Glomerular visceral epithelial cell (primary cell): ENCODE results near the gene TTC39C.
"Not testable (repeated sequence)": the region's sequence is repeated elsewhere in the genome, so short reads cannot be mapped to it uniquely, and the experiment has no call there.

ENCODE experiments used
- DNase-seq: peaks from one replicate; pipeline ENCODE4 v3.0.0-alpha.2; 2016; ENCODE audit errors: extremely low spot score

TTC39C gene

DNA sequence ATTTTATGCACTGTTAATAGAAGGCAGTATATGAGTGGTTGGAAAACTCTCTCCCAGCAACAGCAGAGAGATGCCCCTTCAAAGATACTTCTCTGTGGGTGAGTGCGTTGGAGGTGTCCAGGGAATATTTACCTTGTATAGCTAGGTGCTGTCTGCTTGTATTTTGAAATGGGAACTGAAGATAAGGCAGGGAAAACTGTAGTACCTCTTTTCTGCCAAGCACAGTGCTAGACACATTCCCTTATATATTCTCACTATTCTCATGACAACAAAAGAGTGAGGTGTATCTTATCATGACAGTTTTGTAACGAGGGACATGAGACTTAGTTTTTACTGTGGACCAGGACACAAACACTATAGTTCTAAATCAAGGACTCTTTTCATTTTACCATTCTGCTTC is 2.1 kb downstream of the TTC39C start:
- DNase-seq = peak; percentile 27

DNA sequence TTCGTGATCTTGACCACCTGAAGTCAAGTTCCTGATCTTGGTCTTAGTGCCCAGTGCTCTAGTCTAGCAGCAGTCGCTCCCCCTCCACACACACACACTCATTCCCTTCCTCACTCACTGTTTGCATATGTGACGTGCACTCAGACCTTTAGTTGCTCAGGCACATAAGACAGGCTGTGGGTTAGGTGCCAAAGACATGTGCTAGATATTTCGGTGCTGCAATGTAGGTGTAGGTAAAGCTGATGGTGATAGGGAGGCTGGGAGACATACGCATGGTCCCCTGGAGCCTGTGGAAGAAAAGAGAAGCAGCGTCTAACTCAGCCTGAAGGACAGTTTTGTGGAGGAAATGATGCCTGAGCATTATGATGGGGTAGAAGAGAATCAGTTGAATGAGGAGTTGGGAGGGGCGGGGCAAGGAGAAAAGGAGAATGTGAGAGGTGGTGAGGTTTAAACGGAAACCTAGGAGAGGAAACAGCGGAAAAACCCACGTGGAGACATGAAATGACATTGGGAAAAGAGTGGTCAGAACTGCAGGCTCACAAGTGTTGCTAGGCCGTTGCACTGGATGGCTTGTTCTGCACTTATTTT is 3.8 kb downstream of the TTC39C start:
- no peak for DNase-seq

DNA sequence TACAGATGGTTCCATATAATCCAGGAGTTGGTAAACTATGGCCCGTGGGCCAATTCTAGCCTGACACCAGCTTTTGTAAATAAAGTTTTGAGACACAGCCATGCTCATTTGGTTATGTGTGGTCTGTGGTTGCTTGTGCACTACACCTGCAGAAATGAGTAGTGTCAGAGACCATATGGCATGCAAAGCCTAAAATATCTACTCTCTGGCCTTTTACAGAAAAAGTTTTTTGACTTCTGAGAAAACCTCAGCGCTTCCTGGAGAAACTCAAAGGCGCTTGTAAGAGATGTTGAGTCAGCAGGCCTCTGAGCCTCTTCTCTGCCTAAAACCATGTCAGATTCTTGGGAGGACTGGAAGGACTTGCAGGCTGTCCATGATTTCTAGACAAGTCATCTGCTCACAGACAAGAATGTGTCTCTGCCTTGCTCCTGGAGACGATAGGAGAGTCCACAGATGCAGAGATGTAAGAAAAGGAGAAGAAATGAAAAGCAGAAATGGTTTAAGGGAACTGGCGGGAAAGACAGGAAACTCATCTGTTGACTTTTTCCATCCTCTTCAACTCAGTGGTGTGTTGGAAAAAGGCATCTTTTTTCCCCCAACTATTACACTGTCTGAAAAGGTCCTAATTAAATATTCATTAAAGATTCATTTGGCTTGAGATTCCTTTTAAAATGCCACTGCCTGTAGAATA is 5.2 kb downstream of the TTC39C start:
- no peak for DNase-seq

DNA sequence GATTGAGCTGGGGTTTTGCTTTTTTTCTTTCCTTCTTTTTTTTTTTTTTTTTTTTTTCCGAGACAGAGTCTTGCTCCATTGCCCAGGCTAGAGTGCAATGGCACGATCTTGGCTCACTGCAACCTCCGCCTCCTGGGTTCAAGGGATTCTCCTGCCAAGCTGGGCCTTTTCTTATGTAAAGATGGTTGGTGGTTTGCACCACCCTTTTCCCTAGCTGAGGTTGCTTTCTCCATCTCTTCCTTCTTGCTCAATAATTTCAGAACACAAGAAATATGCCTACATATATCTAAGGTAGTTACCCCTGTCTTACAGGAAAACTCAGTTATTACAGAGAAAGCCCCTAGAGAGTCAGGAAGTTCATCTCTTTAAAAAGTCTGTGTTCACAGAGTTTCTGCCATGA is 7.0 kb downstream of the TTC39C start:
- DNase-seq = no peak

DNA sequence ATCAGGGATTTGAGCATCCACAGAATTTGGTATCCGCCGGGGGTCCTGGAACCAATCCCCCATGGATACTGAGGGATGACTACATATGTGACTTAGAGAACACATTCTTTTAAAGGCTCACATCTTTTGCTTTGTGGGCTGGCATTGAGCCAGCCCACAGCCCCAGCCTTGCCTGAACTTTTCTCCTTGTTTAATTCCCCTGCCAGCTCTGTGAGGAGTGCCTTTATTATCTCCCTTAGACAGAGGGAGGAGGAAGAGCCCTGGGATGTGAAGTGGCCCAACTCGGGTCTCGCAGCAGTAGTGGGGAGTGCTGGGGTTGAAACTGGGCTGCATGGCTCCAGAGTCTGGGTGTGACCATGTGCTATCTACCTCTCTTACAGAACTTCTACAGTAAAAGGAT is 7.6 kb downstream of the TTC39C start:
- DNase-seq = peak; percentile 72

DNA sequence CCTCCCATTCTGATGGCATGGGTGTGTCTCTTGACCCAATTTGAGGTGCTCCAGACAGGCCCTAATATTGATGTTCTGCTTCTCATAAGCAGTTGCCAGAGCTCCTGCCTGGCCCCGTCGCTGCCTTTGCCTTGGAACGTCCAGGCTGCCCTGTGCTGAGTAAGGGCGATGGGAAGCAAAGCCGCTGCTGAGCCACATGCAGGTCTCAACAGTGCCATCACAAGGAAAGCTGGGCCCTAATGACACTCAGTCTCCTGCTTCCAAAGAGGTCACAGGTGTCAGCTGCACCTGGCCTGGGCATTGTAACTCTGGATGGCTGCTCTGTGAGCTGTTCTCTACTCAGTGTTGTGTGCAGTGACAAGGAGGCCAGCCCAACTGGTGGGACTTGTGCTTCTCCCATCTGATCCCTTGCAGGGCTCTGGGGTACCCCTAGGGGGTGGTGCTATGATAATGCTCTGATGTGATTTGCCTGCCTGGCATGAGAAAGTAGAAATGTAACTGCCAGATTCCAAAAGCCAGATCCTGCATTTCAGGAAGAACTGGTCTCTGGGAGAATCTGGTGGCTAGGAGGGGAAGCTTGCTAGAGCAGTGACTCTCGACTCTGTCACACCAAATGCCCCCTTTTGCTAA is 8.7 kb downstream of the TTC39C start:
- no peak for DNase-seq

DNA sequence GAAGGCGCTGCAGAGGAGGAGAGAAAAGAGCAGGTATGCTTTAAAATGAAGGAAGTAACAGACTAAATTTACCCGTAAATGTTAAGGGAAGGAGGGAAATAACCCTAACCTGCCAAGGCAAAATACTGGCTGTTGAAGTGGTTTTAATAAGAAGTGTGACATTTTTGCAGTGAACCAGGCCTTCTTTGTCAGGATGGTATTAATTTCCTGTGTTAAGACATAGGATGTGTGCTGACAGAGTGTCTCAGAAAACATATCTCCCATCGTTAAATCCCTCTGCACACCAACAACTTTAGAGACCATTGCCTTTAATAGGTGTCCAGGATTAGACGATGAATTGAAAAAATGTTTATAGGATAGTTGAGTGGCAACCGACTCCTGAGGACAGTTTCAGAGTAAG is 9.9 kb downstream of the TTC39C start:
- DNase-seq = no peak

DNA sequence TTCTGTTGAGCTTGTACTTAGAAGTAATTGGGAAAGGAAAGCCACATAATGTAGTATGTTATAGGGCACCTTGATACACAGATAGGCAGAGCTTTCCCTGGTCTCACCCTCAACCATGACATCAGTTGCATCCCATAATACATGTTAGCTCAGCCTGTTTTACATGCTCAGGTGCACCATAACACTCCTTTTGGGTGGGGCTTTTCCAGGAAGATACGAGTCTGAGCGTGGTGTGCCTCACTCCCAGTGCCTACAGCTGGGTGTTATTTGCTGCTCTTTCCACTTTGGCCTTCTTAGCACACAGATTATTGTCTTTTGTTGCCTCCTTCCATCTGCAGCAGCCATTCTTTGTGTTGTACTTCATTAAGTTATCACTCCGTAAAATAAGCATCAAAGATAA is 11.9 kb downstream of the TTC39C start:
- DNase-seq = no peak

DNA sequence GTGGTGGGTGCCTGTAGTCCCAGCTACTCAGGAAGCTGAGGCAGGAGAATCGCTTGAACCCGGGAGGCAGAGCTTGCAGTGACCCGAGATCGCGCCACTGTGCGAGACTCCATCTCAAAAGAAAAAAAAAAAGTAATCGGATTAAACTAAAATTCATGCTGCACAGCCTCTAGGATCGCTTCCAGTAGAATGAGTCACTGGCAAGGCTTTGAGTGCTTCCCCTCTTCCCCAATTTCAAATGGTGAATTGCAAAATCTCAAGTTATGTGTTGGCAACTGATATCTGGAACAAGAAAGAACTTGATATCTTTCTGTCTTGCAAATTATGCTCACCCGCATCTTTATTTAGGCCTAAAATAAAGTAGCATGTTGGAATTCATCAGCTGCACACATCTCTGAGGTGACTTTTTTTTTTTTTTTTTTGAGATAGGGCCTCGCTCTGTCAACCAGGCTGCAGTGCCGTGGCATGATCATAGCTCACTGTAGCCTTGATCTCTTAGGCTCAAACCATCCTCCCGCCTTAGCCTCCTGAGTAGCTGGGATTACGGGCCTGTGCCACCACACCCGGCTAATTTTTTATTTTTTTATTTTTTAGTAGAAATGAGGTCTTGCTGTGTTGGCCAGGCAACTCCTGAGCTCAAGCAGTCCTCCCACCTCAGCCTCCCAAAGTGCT is 12.7 kb downstream of the TTC39C start:
- DNase-seq = no peak

DNA sequence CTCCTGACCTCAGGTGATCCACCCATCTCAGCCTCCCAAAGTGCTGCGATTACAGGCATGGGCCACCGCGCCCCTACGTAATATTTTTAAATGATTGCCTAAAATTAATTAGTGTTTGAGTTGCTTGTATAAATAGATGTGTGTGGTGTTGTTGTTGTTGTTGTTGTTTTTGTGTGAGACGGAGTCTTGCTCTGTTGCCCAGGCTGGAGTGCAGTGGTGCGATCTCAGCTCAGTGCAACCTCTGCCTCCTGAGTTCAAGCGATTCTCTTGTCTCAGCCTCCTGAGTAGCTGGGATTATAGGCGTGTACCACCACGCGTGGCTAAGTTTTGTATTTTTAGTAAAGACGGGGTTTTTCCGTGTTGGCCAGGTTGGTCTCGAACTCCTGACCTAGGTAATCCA is 14.4 kb downstream of the TTC39C start:
- not testable (repeated sequence) for DNase-seq

DNA sequence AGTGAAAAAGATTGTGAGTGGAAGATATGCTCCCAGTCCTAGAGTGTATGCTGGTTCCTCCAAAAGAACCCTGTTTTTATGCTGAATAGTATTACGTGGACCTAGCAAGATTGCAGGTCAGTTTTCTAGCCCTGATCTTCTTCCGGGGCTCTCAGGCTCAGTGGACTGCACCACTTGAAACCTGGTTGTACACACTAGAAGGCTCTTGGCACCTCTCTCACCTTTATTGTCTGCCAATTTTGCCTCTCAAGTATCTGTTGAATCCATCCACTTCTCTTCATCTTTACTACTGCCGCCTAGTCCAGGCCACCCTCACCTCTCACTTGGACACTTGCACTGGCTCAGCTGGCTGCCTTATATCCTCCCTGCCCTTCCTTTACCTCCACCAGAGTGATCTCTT is 16.8 kb downstream of the TTC39C start:
- no peak for DNase-seq

DNA sequence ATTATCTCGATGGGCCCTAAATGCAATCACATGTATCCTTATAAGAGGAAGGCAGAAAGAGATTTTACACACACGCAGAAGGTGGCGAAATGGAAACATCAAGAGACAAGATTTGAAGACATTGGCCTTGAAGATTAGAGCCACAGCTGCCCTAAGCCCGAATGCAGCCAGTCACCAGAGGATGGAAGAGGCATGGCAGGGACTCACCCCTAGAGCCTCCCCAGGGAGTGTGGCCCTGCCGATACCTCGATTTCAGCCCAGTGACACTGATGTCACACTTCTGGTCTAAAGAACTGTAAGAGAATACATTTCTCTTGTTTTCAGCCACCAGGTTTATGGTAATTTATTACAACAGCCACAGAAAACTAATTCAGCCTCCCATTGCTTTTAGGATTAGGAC is 17.4 kb downstream of the TTC39C start:
- DNase-seq = no peak

DNA sequence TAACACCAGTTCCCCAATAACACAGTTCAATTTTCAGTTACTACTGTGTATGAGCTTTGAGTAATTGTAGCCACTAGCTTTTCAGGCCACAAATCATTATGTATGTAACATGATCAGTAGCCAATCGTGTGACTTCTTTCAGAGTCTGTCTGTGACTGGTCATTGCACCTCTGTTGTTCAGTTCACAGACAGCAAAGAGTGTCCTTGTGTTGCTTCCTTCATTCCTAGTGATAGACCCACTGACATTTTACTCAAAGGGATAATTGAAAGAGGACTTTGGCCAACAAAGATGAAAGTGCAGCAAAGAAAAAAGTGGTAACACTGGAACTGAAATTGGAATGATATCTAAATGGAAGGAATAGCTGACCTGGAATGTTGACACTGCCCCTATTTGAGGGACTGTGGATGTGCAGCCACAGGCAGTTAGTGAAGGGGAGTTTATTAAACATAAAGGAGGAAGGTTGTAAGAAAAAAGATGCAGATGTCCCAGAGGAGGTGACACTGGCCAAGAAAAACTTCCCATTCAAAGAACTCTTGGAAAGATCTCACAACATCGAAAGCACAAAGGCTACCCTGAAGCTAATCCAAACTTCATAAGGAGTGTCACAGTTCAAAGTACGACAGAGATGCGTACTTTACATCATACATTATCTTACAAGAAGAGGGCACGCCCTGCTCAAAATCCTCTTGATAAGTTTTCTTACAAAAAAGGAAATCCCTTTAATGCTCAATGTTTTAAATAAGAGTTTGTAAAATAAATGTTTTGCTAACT is 19.3 kb downstream of the TTC39C start:
- no peak for DNase-seq

DNA sequence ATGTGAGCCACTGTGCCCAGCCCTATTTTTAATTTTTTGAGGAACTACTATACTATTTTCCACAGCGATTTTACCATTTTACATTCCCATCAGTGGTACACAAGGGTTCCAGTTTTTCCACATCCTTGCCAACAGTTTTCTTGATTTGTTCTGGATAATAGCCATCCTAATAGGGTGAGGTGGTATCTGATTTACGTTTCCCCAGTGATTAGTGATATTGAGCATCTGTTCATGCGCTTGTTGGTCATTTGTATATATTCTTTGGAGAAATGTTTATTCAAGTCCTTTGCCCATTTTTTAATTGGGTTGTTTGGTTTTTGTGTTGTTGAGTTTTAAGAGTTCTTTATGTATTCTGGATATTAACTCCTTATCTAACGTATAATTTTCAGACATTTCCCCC is 20.8 kb downstream of the TTC39C start:
- no peak for DNase-seq

DNA sequence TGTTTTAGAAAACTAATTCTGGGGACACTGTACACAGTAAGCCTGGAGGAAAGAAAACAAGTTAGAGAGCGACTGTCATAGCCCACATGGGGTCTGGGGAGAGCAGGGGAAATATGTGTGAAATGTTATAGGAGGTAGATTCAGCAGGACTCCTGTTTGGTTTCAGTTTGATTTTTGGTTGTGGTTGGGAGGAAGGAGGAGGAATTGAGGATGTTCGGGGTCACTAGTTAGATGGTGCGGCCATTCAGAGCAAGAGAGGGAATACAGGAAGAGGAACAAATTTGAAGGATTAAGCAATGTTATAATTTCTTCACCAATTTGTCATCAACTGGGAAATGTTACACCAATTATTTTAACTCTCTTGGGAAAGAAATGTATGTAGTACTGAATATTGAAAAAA is 25.1 kb downstream of the TTC39C start:
- DNase-seq = no peak

DNA sequence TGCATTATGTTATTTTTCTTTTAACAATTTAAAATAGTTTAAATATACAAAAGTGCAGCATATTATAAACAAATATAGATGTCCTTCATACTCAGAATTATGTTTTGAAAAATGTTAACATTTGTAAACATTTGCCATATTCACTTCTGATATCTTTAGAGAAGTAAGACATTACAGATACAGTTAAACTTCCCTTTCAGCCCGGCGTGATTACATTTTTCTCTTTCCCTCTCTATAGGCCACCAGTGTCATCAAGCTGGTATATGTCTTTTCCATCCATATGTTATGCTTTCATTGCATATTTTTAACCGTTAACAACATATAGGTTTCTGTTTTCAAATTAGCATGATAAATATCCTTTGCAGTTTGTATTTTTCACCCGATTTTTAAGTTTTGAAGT is 27.1 kb downstream of the TTC39C start:
- DNase-seq = no peak

DNA sequence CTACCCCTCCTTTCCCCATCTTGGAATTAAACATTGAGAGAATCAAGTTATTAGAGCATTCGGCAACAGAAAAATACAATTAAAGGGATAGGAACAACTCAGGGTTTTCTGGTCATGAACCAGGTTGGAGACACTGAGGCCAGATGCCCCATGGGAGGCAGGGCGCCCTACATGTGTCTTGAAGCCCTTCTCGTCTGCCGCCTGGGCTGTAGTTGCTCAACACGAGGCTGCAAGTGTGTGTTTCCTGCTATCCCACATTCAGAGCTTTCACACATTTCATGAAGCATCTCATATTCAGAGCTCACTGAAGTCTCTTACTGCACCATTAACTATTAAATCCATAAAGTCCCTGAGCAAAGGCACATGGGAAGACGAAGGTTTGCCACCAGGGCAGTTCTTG is 28.8 kb downstream of the TTC39C start:
- DNase-seq = no peak

DNA sequence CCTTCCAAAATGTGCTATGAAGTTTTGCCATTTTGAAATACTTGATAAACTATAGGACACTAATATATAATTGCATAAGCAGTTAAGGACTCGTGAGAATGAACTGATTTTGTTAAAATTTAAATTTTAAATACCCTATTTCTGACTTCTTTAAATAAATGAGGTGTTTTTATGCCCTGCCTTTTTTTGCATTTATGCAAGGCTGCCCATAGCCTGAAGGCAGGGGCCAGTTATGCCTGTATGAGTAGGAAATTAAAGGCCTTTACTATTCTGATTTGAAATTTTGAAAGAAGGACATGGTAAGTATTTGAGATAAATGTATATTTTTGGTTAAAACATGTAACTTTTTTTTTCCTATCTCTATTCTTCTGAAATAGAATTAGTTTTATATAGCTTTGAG is 33.7 kb downstream of the TTC39C start:
- no peak for DNase-seq

DNA sequence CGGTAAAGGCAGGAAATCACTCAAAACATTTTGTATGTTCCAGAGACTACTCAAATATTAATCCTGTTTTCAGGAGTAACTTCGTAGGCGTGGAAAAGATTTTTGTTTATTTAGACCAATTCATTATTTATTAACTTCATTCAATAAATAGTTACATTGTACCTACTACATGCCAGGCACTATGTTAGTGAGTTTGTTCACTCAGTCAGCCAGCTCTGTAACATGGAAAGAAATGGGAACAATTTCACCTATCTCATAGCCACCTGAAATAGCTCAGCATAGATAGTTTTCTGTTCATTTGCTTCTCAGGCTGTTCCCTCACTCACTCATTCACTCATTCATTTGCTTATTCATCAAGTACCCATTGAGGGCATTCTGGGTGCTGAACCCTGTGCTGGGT is 34.6 kb downstream of the TTC39C start:
- DNase-seq = no peak

DNA sequence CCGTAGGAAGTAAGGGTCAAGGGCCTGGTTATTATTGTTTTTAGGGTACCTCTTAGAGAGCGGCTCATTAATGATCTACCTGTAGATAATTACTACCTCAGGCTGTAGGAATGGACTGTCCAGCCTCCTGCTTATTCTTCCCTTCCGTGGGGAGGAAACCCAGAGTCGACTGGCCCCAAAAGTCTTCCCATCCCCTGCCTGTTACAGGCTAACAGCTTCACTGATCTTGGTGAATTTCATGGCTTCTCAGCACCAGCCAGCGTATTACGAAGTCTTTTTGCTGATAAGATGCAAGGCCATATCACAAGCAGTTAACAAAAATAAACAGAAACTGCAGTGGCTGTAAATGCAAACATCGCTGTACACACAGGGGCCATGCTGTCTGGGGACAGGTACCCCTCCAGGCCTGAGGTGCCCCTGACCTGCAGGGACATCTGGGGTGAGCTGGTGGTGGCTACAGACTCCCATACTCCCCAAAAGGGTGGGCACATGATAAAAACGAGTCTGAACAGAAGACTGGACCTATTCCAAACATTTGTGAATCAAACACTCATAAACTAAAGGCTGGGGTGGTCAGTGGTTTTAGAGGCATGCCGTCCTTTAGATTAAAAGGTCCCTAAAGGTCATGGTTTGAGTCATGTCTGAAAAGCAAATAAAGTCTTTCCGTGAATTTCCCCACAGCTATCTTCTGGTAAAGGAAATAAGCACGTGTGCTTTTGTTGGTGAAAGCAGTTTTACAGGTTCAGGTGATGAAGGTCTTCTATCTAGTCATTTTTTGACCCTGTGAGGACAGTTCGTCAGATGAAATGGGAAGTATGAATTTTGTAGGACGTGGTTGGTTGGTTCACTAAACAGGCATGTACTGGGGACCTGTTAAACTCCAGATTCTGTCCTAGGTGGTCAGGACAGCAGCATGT is 36.7 kb downstream of the TTC39C start:
- DNase-seq = peak; percentile 69

DNA sequence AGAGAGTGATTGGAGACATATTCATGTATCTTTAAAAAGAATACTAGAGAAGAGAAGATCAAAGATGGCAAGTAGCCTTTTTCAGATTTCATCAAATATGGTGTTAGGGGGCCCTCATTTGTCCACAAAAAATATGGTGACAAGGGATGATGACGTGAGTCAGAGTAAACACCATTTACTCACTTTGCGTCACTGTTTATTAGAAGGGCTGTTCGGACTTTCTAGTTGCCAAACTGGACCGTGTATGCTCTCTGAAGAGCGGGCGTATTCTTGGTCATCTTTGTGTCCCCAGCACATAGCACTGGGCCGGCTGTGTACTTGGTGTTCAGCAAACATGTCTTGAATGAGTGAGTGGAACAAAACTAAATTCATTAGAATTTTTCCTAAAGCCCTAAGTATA is 37.5 kb downstream of the TTC39C start:
- DNase-seq = no peak
